Neural progenitor cell (in vitro differentiated cells): ENCODE measurements around the gene CLIP2.

ENCODE experiments used
- EZH2 ChIP-seq: fragments of 200-600 bp; sonication (generic); IDR thresholded peaks from 2 replicates; pipeline ENCODE4 v1.6.1; 2017; ENCODE audit warnings: antibody characterized with exemption, mild to moderate bottlenecking, moderate library complexity
- EZH2phosphoT487 ChIP-seq: fragments of 200-600 bp; sonication (generic); IDR thresholded peaks from 2 replicates; pipeline ENCODE4 v1.6.1; 2017; ENCODE audit warnings: antibody characterized with exemption
- TF ChIP-seq, protein P1 (sequence below): fragments of 200-600 bp; sonication (generic); IDR thresholded peaks from 2 replicates; pipeline ENCODE4 v1.5.1; 2017; ENCODE audit warnings: antibody characterized with exemption, mild to moderate bottlenecking

DNA sequence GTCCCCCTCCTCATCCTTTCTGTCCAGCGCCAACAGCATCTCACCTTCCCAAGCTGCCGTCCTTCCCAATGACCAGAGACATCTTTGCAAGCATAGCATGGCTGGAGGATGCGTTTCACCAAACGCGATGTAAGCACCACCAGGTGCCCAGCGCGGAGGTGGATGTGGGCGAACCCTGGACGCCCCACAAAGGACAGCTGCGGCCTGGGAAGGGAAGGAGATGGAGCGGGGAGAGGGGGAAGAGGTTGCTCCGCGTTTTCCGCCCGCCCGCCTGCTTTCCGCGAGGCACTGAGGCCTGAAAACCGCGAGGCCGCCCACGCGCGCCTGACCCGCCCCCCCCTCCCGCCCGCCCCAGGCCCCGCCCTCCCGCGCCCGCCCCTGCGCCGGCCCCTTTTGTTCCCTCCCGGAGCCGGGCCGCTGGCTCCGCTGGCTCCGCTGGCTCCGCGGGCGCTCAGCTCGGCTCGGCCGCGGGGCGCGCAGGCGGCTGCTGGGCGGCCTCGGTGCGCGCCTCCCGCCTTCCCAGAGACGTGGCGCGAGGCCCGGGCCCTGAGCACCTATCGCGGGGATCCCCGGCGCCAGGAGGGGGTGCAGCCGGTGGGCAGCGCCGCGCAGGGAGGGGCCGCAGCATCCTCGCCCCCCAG is at the start of gene CLIP2:
- no peak for TF ChIP-seq EZH2
- TF ChIP-seq, protein P1, sequence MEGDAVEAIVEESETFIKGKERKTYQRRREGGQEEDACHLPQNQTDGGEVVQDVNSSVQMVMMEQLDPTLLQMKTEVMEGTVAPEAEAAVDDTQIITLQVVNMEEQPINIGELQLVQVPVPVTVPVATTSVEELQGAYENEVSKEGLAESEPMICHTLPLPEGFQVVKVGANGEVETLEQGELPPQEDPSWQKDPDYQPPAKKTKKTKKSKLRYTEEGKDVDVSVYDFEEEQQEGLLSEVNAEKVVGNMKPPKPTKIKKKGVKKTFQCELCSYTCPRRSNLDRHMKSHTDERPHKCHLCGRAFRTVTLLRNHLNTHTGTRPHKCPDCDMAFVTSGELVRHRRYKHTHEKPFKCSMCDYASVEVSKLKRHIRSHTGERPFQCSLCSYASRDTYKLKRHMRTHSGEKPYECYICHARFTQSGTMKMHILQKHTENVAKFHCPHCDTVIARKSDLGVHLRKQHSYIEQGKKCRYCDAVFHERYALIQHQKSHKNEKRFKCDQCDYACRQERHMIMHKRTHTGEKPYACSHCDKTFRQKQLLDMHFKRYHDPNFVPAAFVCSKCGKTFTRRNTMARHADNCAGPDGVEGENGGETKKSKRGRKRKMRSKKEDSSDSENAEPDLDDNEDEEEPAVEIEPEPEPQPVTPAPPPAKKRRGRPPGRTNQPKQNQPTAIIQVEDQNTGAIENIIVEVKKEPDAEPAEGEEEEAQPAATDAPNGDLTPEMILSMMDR, result no peak
- no peak for TF ChIP-seq EZH2phosphoT487
